HG03060 (cell line): Measurements from ENCODE around the gene TBX15.
"Not testable (repeated sequence)": the region's sequence is repeated elsewhere in the genome, so short reads cannot be mapped to it uniquely, and the experiment has no call there.

ENCODE experiments used
- ATAC-seq: cut with Tn5 transposase; IDR thresholded peaks from one replicate; pipeline ENCODE4 v1.9.1; 2021; ENCODE audit warnings: low read depth, moderate number of reproducible peaks; ENCODE audit not compliant: unreplicated experiment

Gene TBX15

GRCh38 chr1:118960567-118961136 is 27.5 kb downstream of the TBX15 start:
- ATAC-seq = peak; percentile 8

- ATAC-seq = peak; percentile 75
Observed at GRCh38 chr1:118960026-118960561, 28.0 kb downstream of the TBX15 start.

GRCh38 chr1:118958937-118959631 is 29.1 kb downstream of the TBX15 start:
- no peak for ATAC-seq

DNA sequence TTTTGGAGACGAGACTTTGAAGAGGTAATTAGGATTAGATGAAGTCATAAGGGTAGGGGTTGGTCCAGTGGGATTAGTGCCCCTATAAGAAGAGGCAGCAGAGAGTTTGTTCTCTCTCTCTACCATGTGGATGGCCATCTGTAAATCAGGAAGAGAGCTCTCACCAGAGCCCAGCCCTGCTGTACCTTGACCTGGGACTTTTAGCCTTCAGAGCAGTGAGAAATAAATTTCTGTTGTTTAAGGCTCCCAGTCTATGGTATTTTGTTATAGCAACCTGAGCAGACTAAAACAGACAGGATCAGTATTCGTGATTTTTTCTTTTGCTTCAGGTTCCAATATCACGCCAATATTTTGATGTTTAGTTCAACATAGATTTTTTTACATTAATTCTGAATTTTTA is 30.0 kb downstream of the TBX15 start:
- no peak for ATAC-seq

DNA sequence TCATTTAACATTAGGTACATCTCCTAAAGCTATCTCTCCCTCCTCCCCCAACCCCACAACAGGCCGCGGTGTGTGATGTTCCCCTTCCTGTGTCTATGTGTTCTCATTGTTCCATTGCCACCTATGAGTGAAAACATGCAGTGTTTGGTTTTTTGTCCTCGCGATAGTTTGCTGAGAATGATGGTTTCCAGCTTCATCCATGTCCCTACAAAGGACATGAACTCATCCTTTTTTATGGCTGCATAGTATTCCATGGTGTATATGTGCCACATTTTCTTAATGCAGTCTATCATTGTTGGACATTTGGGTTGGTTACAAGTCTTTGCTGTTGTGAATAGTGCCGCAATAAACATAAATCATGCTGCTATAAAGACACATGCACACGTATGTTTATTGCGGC is 30.6 kb downstream of the TBX15 start:
- not testable (repeated sequence) for ATAC-seq

DNA sequence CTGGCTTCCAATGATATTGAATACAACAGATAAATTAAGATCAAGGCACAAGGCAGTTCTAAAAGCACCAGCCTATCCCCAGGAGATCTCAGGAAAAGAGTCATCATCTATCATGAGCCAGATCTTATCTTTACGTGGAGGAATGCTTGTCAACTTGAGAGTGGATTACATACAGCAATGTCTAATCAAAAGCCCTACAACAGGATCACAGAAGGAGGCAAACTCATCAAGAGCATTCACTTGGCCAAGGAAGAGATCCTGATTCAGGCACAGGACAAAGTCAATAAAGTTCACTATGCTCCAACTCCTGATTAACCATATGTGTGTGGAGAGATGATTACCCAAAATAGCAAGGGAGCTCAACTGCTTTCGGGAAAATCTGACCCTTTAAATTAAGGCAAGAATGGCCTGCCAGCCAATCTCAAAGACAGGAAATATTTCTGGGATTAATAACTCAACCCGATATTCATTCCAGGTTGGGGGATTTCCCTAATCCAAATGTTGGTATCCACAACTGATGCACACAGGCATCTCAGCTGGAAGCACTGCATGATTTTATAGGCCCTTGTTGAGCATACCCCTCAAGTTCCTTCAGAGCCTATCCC is 33.7 kb downstream of the TBX15 start:
- ATAC-seq = no peak

DNA sequence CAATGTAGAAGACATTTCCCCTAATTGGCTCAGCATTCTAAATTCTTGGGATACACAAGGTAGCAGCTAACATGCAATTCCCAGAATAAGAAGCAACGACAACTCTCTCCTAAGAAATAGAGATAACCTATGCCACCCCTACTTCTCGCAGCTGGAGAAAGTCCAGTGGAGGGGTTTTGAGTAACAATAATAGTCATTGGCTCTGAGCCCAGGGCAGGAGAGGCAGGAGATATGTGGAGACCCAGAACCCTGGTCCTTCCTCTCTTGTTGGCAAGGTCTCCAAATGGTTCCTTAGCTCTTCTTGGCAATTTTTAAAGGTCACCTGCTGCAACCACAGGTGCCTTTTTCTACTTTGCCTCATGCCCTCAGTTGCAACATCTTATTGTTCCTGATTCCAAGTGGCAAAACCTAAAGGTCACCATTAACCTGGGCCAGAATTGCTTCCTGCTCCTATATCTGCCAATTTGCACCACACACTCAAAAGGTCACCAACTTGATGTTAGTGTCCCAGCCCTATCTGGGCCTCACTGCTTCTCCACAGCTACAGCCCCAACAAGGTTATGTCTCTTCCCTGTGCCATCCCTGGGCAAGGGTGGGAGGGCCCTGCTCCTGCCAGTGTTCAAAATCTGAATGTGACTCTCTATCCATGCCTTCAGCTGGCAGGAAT is 36.7 kb downstream of the TBX15 start:
- no peak for ATAC-seq

DNA sequence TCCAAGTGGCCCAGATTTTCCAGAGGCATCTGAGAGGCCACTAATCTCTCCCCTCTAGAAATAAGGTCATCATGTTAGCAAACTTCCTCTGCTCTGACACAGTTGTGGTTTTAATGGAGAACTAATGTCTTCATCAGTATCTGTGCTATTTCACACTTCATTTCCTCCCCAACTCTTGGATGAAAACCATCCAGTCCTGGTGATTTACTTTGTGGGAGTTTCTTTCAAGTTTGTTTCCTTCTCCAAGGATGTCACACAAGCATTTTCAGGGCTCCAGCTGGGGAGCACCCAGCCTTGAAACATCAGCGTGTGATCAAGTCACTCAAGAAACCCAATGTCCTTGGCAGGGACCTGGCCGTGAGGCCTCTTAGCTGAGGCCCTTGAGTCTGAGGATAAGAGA is 38.8 kb downstream of the TBX15 start:
- no peak for ATAC-seq

DNA sequence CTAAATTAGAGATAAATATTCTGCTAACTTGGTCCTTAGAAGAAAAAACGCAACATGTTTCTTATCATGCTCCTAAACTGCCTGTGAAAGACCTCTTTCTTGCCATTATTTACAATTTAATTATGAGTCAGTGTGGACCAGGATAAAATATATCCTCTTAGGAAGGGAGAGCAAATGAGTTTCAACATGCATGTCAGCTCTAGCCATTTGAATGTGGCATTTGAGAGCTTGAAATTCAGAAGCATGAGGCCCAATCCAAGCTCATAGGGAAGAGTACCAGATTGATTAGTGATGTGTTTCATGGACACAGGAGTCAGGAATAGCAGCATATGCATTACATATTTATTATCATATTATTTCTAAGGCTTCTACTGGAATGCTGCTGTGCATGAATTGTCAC is 39.3 kb downstream of the TBX15 start:
- ATAC-seq = no peak

GRCh38 chr1:118948351-118948750 is 39.8 kb downstream of the TBX15 start:
- ATAC-seq = no peak

DNA sequence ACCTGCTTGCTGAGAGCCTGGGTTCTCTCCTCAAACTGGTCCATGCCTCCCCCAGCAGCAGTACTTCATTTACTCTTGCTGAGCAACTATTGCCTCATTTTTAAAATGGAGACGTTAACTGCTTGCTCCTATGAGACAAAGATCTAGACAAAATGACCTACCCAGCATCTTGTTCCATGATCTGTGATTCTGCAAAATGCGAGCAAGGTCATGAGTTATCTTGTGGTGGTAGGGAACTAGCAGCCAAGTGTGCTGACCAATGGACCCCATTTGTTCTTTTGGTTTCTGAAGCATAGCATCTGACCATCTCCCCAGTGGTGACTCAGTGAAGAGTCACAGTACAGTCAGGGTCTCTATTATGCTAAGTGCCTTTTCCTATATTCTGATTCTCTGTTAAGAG is 40.4 kb downstream of the TBX15 start:
- no peak for ATAC-seq

DNA sequence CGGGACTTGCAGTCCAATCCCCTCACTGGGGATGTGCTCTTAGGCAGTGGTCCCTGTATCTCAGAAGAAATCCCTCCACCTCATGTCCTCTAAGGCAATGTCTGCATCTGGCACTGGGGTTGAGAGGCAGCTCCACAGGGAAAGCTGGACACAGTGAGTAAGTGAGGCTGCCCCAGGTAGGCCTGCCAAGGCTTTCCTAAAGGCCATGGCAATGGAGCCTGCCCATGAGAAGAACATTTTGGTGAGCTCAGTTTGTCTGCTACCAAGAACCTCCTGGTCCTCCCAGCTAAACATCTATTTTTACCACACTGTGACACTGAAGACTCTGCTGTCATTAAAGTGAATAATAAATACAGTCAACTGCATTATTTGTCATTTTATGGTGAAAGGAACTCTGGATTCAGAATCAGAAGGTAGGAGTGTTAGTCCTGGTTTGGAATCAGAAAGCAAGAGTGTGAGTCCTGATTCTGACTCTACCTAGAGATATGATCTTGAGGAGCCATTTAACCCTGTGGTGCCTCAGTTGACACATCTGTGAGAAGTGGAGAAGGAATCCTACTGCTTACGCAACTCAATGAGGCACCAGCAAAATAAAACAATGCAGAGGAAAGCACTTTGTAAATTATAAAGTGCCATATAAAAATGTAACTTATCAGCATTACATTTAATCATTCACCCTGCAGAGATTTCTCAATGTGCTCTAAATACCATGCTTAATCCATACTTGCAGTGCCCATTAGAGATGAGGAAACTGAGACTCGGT is 41.0 kb downstream of the TBX15 start:
- ATAC-seq = no peak

GRCh38 chr1:118945489-118945888 is 42.7 kb downstream of the TBX15 start:
- ATAC-seq = no peak

DNA sequence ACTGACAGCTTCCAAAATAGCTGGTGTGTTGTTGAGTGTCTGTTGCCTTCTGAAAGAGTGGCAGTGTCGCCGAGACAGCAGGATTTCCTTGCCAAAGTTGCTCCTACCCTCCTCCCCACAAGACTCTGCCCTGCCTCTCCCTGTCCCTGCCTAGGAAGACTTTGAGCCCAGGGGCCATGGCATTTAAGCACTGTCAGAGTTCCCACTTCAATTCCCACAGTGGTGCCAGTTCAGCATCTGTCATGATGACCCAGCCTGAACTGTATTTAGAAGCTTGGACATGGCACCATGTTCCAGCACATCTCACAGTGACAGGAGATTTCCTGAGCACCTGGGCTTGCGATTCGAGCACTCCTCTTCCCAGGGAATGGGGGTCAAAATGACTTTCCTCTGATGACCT is 43.6 kb downstream of the TBX15 start:
- ATAC-seq = no peak

DNA sequence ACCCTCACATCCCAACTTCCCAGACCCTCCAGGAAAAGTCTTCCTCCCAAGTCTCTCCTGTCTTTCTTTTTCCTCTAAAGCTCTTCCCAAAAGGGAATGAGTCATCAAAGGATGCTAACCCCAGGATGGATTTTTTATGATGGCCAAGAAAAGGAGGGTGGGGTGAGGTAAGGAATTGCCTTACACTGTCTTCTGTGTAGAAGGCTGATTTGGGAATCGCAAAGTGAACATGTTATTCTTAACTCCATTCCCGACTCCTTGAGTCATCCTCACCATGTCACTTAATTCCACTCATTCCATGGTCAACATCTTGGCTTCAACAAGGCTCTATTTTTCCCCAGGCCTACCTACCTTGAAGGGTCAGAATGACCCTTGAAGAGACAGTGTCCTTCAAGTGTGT is 44.0 kb downstream of the TBX15 start:
- no peak for ATAC-seq

GRCh38 chr1:118940957-118941356 is 47.2 kb downstream of the TBX15 start:
- no peak for ATAC-seq

DNA sequence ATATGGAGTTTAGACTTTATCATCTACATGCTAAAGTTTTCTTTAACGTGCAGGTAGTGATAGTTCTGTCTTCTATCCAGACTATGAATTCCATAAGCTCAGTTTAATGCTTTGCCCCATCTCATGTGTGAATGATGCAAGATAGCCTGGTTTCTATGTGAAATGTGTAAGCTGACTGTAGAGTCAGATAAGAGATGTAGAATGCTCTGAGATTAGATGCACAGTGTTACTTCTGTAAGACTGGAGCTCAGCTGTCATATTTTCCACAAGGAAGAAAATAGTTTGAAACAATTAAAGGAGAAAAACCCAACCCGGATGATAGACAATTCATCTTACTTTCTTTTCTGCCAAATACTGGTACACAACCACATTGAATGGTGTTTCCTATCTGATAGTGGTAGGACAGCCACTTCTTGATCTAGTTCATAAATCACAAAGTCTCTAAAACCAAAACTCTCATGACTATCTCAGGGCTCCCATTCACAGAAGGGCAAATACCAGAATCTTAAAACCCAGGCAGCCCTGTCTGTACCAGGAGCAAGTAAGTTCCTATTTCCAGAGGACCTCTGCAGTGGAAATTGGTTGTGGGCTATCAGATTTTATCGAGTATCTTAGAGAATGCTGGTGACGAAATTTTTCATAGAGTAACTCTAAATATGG is 50.6 kb downstream of the TBX15 start:
- no peak for ATAC-seq

GRCh38 chr1:118934706-118935105 is 53.4 kb downstream of the TBX15 start:
- ATAC-seq = no peak

DNA sequence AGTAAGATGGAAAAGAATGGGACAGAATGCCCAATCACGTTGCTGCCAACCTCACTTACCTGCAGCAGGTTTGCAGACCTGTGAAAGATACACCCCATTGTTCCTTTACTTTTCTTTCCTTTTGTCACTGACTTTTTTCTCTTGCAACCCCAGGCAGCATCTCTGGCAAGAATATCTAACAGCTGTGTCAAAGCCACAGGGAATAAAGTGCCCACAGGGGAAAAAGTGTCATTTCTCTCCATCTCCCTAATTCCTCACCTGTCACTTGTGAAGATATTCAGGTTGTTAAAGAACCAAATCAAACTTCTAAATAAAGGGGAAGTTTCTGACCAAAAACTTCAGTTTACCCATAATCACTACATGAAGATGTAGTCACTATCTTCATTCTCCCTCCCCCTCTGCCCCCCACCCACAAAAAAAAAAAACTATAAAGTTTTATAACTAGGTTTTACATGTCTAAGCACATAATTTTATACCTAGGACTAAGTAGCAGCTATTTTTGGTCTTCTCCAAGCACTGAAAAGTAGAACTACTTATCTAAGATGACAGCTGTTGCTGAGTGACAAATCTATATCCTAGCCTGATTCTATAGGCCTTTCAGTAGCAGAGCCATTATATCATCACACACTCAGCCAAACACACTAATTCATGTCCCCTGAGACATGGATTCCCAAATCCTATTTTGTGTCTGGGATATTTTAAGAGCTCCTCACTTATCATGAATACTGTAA is 54.9 kb downstream of the TBX15 start:
- no peak for ATAC-seq
